Nephron (organoid): ENCODE measurements around the gene SCNM1.
"Not testable (repeated sequence)": the region's sequence is repeated elsewhere in the genome, so short reads cannot be mapped to it uniquely, and the experiment has no call there.

ENCODE experiments used
- H3K27ac Mint-ChIP-seq, 3 experiments: 2 replicates each; pipeline ENCODE4 v1.8.0; 2020; ENCODE audit warnings: mixed read lengths in 3 of 3, mild to moderate bottlenecking in 2 of 3, moderate library complexity in 1 of 3
- H3K27me3 Mint-ChIP-seq: 2 replicates; pipeline ENCODE4 v1.8.0; 2021; ENCODE audit warnings: low read depth, mild to moderate bottlenecking, moderate library complexity, mixed read lengths
- H3K36me3 Mint-ChIP-seq: 2 replicates; pipeline ENCODE4 v1.8.0; 2020; ENCODE audit warnings: low read depth, mixed read lengths
- H3K4me1 Mint-ChIP-seq: 2 replicates; pipeline ENCODE4 v1.8.0; 2020; ENCODE audit warnings: mixed read lengths
- H3K4me3 Mint-ChIP-seq, 3 experiments: 2 replicates each; pipeline ENCODE4 v1.8.0; 2020; ENCODE audit warnings: mild to moderate bottlenecking in 3 of 3, mixed read lengths in 3 of 3, moderate library complexity in 2 of 3
- H3K9me3 Mint-ChIP-seq: 2 replicates; pipeline ENCODE4 v1.8.0; 2020; ENCODE audit warnings: mixed read lengths
- CTCF ChIP-seq, 3 experiments: fragments of 200-600 bp; sonication (generic); IDR thresholded peaks; one replicate each; pipeline ENCODE4 v1.5.0; 2021; ENCODE audit warnings: antibody characterized with exemption in 3 of 3; ENCODE audit not compliant: unreplicated experiment in 3 of 3

The SCNM1 gene

GRCh38 chr1:151193304-151193703, 27.4 kb downstream of the SCNM1 start:
- H3K4me1 Mint-ChIP-seq = peaks cover 21% of the 10 kb centered on the region
- no peaks in the 10 kb centered on the region for H3K36me3 Mint-ChIP-seq
- peaks cover 8% of the 10 kb centered on the region for H3K27me3 Mint-ChIP-seq
- no peak for TF ChIP-seq CTCF (IDR thresholded peaks at IDR 0.05; ENCODE audit: unreplicated experiment in 3 of 3)
- H3K27ac Mint-ChIP-seq = no peak overlapping the region
- no peaks in the 10 kb centered on the region for H3K9me3 Mint-ChIP-seq
- no peak overlapping the region for H3K4me3 Mint-ChIP-seq

DNA sequence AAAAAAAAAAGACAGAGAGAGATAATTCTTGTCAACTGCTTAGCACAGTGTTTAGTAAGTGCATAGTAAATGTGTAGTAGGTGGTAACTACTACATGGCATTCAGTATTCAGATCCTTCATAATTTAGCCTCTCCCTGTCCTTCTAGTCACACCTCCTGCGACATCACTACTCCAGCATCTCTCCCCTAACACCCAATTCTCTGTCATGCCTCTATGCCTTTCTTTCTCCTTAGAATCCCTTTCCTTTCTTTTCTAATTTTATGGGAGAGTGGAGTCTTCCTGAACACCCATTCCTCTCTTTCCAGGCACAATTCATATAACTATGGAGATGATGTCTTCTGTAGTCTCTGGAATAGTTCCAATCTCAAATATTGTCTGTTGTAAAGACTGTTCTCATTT, 27.9 kb downstream of the SCNM1 start:
- Mint-ChIP-seq H3K27ac (no peak overlapping the region), H3K36me3 (no peaks in the 10 kb centered on the region), H3K9me3 (no peaks in the 10 kb centered on the region), H3K4me1 (peaks cover 19% of the 10 kb centered on the region), H3K4me3 (peak overlapping the region in 2 of 3 experiments; percentile 20 to 38), H3K27me3 (peaks cover 11% of the 10 kb centered on the region)
- TF ChIP-seq CTCF (IDR thresholded peaks at IDR 0.05; ENCODE audit: unreplicated experiment in 3 of 3) = no peak

GRCh38 chr1:151194894-151195594, 29.1 kb downstream of the SCNM1 start:
- H3K4me3 Mint-ChIP-seq, H3K9me3 Mint-ChIP-seq, H3K27ac Mint-ChIP-seq, H3K36me3 Mint-ChIP-seq: not testable (repeated sequence)
- Mint-ChIP-seq H3K4me1 (peaks cover 27% of the 10 kb centered on the region), H3K27me3 (peaks cover 11% of the 10 kb centered on the region)

DNA sequence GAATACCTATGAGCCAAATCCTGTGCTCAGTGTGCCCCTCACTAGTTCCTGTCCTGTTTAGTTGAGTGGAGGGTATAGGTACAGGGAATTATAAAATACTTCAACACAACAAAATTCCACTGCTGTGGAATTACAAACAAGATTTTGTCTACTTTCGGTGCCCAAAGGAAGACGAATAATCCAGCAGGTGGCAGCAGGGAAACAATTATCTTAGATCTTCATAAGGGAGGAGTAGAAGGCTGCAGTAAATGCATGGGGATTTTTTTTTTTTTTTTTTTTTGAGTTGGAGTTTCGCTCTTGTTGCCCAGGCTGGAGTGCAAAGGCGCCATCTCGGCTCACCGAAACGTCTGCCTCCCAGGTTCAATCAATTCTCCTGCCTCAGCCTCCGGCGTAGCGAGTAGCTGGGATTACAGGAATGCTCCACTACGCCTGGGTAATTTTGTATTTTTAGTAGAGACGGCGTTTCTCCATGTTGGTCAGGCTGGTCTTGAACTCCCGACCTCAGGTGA, 30.4 kb downstream of the SCNM1 start:
- no peaks in the 10 kb centered on the region for H3K36me3 Mint-ChIP-seq
- peaks cover 11% of the 10 kb centered on the region for H3K27me3 Mint-ChIP-seq
- H3K4me3 Mint-ChIP-seq = peak overlapping the region; percentile 53 to 76 (median 63)
- H3K4me1 Mint-ChIP-seq = peaks cover 32% of the 10 kb centered on the region
- TF ChIP-seq CTCF (IDR thresholded peaks at IDR 0.05; ENCODE audit: unreplicated experiment in 3 of 3) = peak; percentile 35 to 51 (median 48)
- H3K9me3 Mint-ChIP-seq = no peaks in the 10 kb centered on the region
- H3K27ac Mint-ChIP-seq = peak overlapping the region; percentile 66 to 73 (median 71)

DNA sequence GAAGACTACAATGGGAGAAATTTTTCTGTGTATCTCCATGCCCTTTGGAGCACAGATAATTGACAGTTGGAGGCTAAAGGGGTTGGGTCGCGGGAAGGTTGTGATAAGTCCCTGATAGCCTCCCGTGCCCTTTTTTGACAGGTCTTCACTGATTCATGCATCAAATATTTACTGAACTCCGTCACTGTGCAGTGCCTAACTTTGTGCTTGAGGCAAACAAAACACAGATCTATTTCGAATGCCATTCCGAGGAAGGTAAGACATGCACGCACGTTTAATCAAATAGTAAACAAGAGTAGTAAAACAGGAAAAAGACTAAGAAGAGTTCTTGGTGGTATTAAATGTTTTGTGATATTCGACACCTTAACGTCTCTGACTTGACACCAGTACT, 31.9 kb downstream of the SCNM1 start:
- H3K4me1 Mint-ChIP-seq = peaks cover 32% of the 10 kb centered on the region
- peak overlapping the region; percentile 98 to 99 (median 98) for H3K4me3 Mint-ChIP-seq
- peaks cover 5% of the 10 kb centered on the region for H3K27me3 Mint-ChIP-seq
- H3K9me3 Mint-ChIP-seq = no peaks in the 10 kb centered on the region
- no peak for TF ChIP-seq CTCF (IDR thresholded peaks at IDR 0.05; ENCODE audit: unreplicated experiment in 3 of 3)
- H3K27ac Mint-ChIP-seq = peak overlapping the region; percentile 97 to 100 (median 99)
- H3K36me3 Mint-ChIP-seq = peaks cover 9% of the 10 kb centered on the region

DNA sequence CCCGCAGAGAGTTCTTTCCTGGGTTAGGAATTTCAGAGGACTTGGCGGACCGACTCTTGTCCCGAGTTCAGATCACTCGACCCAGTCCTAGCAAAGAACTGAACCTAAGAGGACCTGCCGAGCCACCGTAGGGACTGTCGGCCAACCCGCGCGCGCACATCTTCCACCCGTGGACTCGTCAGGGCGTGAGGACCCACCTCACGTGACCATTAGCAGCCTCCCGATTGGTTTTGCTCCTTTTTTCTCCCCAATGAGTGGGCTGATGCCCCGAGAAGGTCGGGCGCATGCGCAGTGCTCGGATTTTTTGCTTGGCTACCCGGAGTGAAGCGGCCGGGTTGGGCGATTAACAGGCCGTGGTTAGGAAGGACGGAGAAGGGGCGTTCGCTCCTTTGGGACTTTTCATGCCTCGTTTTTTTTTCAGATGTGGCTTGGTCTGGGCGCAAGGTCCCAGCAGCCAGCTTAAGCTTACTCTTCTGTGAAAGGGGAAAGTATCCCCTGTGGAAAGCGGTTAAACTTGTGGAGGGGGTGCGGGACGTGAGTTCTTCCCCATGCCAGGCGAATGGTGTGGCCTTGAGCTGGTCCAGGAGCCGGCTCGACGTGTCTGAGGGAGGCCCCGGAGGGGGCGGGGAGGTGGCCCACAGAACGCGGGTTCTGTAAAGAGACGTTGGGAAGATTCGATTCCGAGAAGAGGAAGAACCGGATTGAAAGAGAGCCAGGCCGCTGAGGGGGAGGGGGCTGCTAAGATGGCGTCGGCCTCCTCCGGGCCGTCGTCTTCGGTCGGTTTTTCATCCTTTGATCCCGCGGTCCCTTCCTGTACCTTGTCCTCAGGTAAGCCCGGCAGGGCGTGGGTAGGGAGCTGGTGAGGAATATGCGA, 32.5 kb downstream of the SCNM1 start, which contains the start of gene PIP5K1A:
Gene PIP5K1A (plus strand): TSS at position 299 of the 874 bp plus-strand sequence. CDS start 445 bp downstream, at position 744.
- H3K4me1 Mint-ChIP-seq = peaks cover 32% of the 10 kb centered on the region
- H3K36me3 Mint-ChIP-seq = peaks cover 11% of the 10 kb centered on the region
- H3K27me3 Mint-ChIP-seq = peaks cover 3% of the 10 kb centered on the region
- H3K9me3 Mint-ChIP-seq = no peaks in the 10 kb centered on the region
- TF ChIP-seq CTCF (IDR thresholded peaks at IDR 0.05; ENCODE audit: unreplicated experiment in 3 of 3) = no peak
- H3K4me3 Mint-ChIP-seq = peak within 1 kb of the TSS; percentile 98 to 99 (median 98)
- H3K27ac Mint-ChIP-seq = peak within 1 kb of the TSS; percentile 97 to 100 (median 99)
